OCI-LY1 (cell line): Measurements from ENCODE around the gene RAB40B.

Experiments
- H2AFZ ChIP-seq: fragments of 200-600 bp; sonication (generic), shearing (Covaris generic); 2 replicates; pipeline ENCODE4 v1.6.0; 2014; ENCODE audit warnings: antibody characterized with exemption, mild to moderate bottlenecking, low read length
- H3F3A ChIP-seq: fragments of 200-600 bp; sonication (generic), shearing (Covaris generic); 2 replicates; pipeline ENCODE4 v1.6.0; 2014; ENCODE audit warnings: mild to moderate bottlenecking, antibody characterized with exemption, low read length, moderate library complexity; ENCODE audit not compliant: insufficient read depth
- H3K27ac ChIP-seq: fragments of 200-600 bp; sonication (generic); 2 replicates; pipeline ENCODE4 v1.5.1; 2014; ENCODE audit warnings: low read length, mixed run types, mild to moderate bottlenecking, low read depth; ENCODE audit not compliant: poor library complexity, severe bottlenecking
- H3K27me3 ChIP-seq: fragments of 200-600 bp; sonication (generic); 2 replicates; pipeline ENCODE4 v1.6.0; 2014; ENCODE audit warnings: antibody characterized with exemption, mild to moderate bottlenecking, low read length, moderate library complexity; ENCODE audit not compliant: insufficient read depth
- H3K36me3 ChIP-seq: fragments of 200-600 bp; sonication (generic); 2 replicates; pipeline ENCODE4 v1.6.1; 2014; ENCODE audit warnings: mild to moderate bottlenecking, antibody characterized with exemption, low read length, moderate library complexity, mixed read lengths; ENCODE audit not compliant: insufficient read depth
- H3K4me1 ChIP-seq: fragments of 200-600 bp; sonication (generic); 2 replicates; pipeline ENCODE4 v1.5.1; 2014; ENCODE audit warnings: mild to moderate bottlenecking, low read length, moderate library complexity; ENCODE audit not compliant: insufficient read depth, severe bottlenecking
- H3K4me2 ChIP-seq: fragments of 200-600 bp; sonication (generic), shearing (Covaris generic); 2 replicates; pipeline ENCODE4 v1.6.1; 2014; ENCODE audit warnings: low read length
- H3K4me3 ChIP-seq: fragments of 200-600 bp; sonication (generic); 2 replicates; pipeline ENCODE4 v1.5.1; 2014; ENCODE audit warnings: low read length, low read depth, mild to moderate bottlenecking, mixed read lengths; ENCODE audit not compliant: poor library complexity, severe bottlenecking
- H3K79me2 ChIP-seq: fragments of 200-600 bp; shearing (Covaris generic); 2 replicates; pipeline ENCODE4 v1.6.1; 2016; ENCODE audit warnings: mixed run types, low read length, mixed read lengths; ENCODE audit not compliant: insufficient read depth
- H3K9ac ChIP-seq: fragments of 200-600 bp; sonication (generic), shearing (Covaris generic); 2 replicates; pipeline ENCODE4 v1.6.1; 2014; ENCODE audit warnings: mild to moderate bottlenecking, low read length, mixed read lengths
- H3K9me2 ChIP-seq: fragments of 200-600 bp; sonication (generic), shearing (Covaris generic); 2 replicates; pipeline ENCODE4 v1.6.1; 2014; ENCODE audit warnings: low read depth, mild to moderate bottlenecking, low read length, mixed read lengths
- H3K9me3 ChIP-seq: fragments of 200-600 bp; shearing (Covaris generic); 2 replicates; pipeline ENCODE4 v1.6.1; 2014; ENCODE audit warnings: low read length, mixed read lengths
- H4K20me1 ChIP-seq: fragments of 200-600 bp; sonication (generic), shearing (Covaris generic); 2 replicates; pipeline ENCODE4 v1.6.0; 2016; ENCODE audit warnings: mild to moderate bottlenecking, low read length; ENCODE audit not compliant: insufficient read depth
- EZH2 ChIP-seq: fragments of 200-600 bp; sonication (generic), shearing (Covaris generic); IDR thresholded peaks from 2 replicates; pipeline ENCODE4 v1.8.0; 2017; ENCODE audit warnings: borderline replicate concordance, mixed run types, mild to moderate bottlenecking, antibody characterized with exemption, low read length, moderate library complexity, mixed read lengths
- TF ChIP-seq, protein P1 (sequence below): fragments of 200-600 bp; sonication (generic), shearing (Covaris generic); IDR thresholded peaks from 2 replicates; pipeline ENCODE4 v1.5.1; 2017; ENCODE audit warnings: mild to moderate bottlenecking, antibody characterized with exemption, low read length, moderate library complexity, mixed read lengths

RAB40B gene

GRCh38 chr17:82716203-82717010 lies 17.9 kb upstream of the RAB40B start, which contains the start of gene FN3KRP:
Gene FN3KRP, plus strand, starts transcription at chr17:82716706. Its CDS starts 50 bp downstream, at chr17:82716756.
- H3F3A ChIP-seq: no peaks in the 10 kb centered on the region
- no peaks in the 10 kb centered on the region for H3K79me2 ChIP-seq
- peak within 1 kb of the TSS; percentile 97 for H2AFZ ChIP-seq
- H3K9me2 ChIP-seq: no peaks in the 10 kb centered on the region
- TF ChIP-seq EZH2: no peak
- TF ChIP-seq, protein P1, sequence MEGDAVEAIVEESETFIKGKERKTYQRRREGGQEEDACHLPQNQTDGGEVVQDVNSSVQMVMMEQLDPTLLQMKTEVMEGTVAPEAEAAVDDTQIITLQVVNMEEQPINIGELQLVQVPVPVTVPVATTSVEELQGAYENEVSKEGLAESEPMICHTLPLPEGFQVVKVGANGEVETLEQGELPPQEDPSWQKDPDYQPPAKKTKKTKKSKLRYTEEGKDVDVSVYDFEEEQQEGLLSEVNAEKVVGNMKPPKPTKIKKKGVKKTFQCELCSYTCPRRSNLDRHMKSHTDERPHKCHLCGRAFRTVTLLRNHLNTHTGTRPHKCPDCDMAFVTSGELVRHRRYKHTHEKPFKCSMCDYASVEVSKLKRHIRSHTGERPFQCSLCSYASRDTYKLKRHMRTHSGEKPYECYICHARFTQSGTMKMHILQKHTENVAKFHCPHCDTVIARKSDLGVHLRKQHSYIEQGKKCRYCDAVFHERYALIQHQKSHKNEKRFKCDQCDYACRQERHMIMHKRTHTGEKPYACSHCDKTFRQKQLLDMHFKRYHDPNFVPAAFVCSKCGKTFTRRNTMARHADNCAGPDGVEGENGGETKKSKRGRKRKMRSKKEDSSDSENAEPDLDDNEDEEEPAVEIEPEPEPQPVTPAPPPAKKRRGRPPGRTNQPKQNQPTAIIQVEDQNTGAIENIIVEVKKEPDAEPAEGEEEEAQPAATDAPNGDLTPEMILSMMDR: no peak
- peak within 1 kb of the TSS; percentile 98 for H3K4me2 ChIP-seq
- H3K4me3 ChIP-seq: peak within 1 kb of the TSS; percentile 98
- H3K9me3 ChIP-seq: no peaks in the 10 kb centered on the region
- H3K4me1 ChIP-seq: peaks cover 15% of the 10 kb centered on the region
- H4K20me1 ChIP-seq: no peaks in the 10 kb centered on the region
- H3K27ac ChIP-seq: no peak within 1 kb of the TSS
- H3K27me3 ChIP-seq: no peaks in the 10 kb centered on the region
- peaks cover 23% of the 10 kb centered on the region for H3K36me3 ChIP-seq
- H3K9ac ChIP-seq: peak within 1 kb of the TSS; percentile 96

DNA sequence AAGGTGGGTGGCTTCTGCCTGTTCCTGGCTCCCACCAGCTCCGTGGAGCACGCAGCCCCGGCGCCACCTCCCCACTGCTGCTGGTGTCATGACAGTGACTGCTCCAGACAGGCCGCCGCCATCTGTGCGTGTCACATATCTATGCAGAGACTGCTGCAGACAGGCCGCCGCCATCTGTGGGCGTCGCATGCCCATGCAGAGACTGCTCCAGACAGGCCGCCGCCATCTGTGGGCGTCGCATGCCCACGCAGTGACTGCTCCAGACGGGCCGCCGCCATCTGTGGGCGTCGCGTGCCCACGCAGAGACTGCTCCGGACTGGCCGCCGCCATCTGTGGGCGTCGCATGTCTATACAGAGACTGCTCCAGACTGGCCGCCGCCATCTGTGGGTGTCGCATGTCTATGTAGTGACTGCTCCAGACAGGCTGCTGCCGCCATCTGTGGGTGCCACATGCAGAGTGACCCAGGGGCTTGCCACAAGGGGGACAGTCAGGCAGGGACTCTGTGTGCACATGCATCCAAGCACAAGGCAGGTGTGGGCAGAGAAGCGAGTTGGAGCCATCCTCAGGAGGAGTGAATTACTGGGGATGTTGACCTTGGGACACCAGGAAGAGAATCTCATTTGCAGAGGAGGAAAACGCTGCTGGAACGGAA lies 14.7 kb upstream of the RAB40B start:
- H3K9me3 ChIP-seq: no peaks in the 10 kb centered on the region

GRCh38 chr17:82710499-82711232 lies 12.2 kb upstream of the RAB40B start:
- Histone ChIP-seq H3K9me3 (no peaks in the 10 kb centered on the region), H3K27me3 (no peaks in the 10 kb centered on the region), H3K36me3 (no peaks in the 10 kb centered on the region; the same call in 1 of the 2 replicates), H3F3A (no peaks in the 10 kb centered on the region), H4K20me1 (no peaks in the 10 kb centered on the region), H3K27ac (no peak overlapping the region), H3K4me2 (no peak overlapping the region), H3K79me2 (no peaks in the 10 kb centered on the region), H2AFZ (no peak overlapping the region), H3K4me3 (no peak overlapping the region), H3K9me2 (no peaks in the 10 kb centered on the region), H3K4me1 (peaks cover under 1% of the 10 kb centered on the region), H3K9ac (no peak overlapping the region)
- TF ChIP-seq EZH2: no peak
- TF ChIP-seq, protein P1: peak; percentile 31; the same call in 1 of the 2 replicates

More for the DNA sequence above, 14.7 kb upstream of the RAB40B start:
- Histone ChIP-seq H3K27ac (no peak overlapping the region), H3K4me3 (no peak overlapping the region), H4K20me1 (no peaks in the 10 kb centered on the region), H2AFZ (no peak overlapping the region), H3K4me1 (peaks cover 15% of the 10 kb centered on the region), H3K36me3 (no peaks in the 10 kb centered on the region; the same call in 1 of the 2 replicates), H3F3A (no peaks in the 10 kb centered on the region), H3K9me2 (no peaks in the 10 kb centered on the region), H3K9ac (no peak overlapping the region), H3K79me2 (no peaks in the 10 kb centered on the region), H3K27me3 (no peaks in the 10 kb centered on the region), H3K4me2 (no peak overlapping the region)
- no peak for TF ChIP-seq EZH2
- TF ChIP-seq, protein P1: no peak
